D721Med (cell line): ENCODE measurements around the gene TEX13D.
"Not testable (repeated sequence)": the region's sequence is repeated elsewhere in the genome, so short reads cannot be mapped to it uniquely, and the experiment has no call there.

Source experiments
- DNase-seq: peaks from one replicate; pipeline ENCODE4 v3.0.0; 2011; ENCODE audit warnings: low spot score; ENCODE audit not compliant: insufficient read length
- FAIRE-seq: peaks from 2 replicates; lab custom pipeline; 2011; peaks lifted over from hg19 to GRCh38; lab: Jason Lieb, UNC
- TF ChIP-seq, protein P1 (sequence below): IDR thresholded peaks from 2 replicates; pipeline ENCODE4 v1.5.1; 2012; ENCODE audit warnings: mild to moderate bottlenecking, control low read depth; ENCODE audit not compliant: insufficient read depth; ENCODE audit errors: missing control alignments

Gene TEX13D

DNA sequence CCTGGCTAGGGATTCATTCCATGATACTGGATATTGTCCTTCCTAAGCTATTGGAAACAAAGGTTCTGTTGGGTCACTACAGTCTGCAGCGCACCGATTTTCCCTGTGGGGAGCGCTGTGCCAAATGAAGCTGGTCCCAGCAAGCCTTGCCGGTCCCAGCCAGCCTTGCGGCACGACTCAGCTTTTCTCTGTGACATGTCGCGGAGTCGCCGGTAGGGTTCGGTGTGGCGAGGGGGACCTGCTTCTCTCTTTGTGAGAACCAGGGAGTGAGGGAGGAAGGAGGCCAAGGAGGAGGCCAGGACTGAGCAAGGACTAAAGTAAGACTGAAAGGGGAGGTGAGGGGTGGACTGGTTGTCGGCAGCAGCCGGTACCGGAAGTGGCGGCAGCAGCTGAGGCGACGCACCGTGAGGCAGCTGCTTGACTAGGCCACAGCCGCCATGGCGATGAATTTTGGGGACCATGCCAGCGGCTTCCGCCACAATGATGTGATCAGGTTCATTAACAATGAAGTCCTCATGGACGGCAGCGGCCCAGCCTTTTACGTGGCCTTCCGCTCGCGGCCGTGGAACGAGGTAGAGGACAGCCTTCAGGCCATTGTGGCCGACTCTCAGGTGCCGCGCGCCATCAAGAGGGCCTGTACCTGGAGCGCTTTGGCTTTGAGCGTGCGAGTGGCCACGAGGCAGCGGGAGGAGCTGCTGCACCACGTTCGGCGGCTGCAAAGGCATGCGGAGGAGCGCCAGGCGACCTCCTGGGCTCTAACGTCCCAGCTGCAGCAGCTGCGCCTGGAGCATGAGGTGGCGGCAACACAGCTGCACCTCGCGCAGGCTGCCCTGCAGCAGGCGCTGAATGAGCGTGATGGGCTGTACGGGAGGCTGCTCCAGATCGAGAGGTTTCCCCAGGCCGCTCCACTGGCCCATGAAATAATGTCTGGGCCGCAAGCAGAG is at the start of gene TEX13D:
Gene TEX13D (plus strand): TSS at position 180 of the 944 bp plus-strand sequence. CDS start 258 bp downstream, at position 438.
- no peak for DNase-seq
- FAIRE-seq = no peak
- TF ChIP-seq, protein P1, sequence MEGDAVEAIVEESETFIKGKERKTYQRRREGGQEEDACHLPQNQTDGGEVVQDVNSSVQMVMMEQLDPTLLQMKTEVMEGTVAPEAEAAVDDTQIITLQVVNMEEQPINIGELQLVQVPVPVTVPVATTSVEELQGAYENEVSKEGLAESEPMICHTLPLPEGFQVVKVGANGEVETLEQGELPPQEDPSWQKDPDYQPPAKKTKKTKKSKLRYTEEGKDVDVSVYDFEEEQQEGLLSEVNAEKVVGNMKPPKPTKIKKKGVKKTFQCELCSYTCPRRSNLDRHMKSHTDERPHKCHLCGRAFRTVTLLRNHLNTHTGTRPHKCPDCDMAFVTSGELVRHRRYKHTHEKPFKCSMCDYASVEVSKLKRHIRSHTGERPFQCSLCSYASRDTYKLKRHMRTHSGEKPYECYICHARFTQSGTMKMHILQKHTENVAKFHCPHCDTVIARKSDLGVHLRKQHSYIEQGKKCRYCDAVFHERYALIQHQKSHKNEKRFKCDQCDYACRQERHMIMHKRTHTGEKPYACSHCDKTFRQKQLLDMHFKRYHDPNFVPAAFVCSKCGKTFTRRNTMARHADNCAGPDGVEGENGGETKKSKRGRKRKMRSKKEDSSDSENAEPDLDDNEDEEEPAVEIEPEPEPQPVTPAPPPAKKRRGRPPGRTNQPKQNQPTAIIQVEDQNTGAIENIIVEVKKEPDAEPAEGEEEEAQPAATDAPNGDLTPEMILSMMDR = no peak

DNA sequence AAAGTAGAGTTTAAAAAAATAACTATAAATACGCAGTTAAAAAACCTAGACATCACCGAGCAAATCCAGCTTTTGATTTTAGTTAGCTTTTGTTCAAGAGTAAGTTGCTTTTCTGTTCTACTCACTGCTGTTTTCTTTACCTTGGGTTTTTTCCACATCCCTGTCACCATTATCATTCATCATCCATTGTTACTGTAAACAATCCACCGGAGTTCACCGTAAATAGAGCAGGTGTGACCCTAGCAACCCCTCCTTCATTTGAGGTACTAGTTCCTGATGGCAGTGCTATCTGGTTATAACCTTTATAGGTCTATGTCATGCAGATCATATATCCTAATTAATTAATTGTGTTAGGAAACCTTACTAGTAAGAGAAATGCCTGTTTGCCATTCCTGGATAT is 43.0 kb upstream of the TEX13D start:
- FAIRE-seq = no peak
- DNase-seq = no peak

DNA sequence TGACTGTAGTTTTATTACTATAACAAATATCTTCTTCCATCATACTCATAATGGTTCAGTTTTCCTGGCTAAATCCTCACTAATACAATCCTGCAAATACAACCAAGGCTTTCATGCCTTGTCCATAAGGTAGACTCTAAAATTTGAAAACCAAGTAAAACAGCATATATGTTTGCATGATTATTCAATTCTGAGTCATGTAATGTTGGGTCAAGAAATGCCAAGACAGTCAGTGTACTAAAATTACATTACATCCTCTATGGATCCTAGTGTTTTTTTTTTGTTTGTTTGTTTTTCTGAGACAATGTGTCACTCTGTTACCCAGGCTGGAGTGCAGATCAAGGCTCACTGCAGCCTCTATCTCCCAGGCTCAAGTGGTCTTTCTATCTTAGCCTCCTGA is 38.6 kb upstream of the TEX13D start:
- TF ChIP-seq, protein P1 = no peak
- DNase-seq (no peak), FAIRE-seq (no peak)

More for the DNA sequence above, 43.0 kb upstream of the TEX13D start:
- TF ChIP-seq, protein P1 = no peak

DNA sequence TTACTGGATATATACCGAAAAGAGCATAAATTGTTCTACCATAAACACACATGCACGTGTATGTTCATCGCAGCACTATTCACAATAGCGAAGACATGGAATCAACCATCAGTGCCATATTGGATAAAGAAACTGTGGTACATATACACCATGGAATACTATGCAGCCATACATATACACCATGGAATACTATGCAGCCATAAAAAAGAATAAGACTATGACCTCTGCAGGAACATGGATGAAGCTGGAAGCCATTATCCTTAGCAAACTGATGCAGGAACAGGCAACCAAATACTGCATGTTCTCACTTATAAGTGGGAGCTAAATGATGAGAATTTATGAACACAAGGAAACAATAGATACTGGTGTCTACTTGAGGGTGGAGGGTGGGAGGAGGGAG is 33.1 kb upstream of the TEX13D start:
- FAIRE-seq, DNase-seq: not testable (repeated sequence)

DNA sequence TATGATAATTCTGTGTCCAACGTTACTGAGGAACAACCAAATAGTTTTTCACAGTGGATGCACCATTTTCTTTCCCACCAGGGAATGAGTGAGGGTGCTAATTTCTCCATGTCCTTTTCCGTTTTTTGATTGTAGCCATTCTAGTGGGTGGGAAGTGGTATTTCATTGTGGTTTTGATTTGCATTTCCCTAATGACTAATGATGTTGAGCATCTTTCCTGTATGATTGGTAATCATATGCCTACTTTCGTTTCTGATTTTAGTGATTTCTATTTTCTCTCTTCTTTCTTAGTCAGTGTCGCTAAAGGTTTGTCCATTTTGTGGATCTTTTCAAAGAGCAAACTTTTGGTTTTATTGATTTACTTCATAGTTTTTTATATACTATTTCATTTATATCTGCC is 32.1 kb upstream of the TEX13D start:
- DNase-seq (no peak), FAIRE-seq (no peak)
- TF ChIP-seq, protein P1 = no peak

DNA sequence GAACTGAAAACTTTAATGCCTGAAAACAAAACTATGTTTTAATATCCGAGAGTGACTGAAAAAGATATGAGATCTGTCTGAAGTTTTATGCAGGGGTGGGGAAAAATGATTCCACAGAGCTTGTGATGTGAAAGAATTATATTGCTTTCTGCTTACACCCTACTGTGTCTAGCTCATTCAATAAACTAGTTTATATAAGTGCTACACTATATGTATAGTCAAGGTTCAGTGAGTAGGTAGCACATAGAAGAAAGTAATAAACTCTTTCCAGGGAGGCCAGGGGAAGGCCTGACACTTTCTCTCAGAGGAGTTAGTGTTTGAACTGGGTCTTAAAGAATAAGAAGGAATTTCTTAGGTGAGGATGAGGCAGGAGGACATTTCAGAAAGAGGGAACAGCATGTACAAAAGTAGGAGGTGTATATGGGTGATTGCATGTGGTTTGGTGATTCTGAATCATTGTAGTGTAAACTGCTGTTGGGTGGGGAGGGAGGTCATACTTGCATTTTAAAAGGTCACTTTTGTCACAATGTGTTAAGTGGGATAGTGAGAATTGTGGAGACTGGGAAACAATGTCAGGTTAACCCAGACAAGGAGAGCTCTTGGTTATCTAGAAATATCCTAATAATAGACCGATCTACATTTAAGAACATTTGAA is 25.1 kb upstream of the TEX13D start:
- TF ChIP-seq, protein P1 = no peak
- DNase-seq (no peak), FAIRE-seq (no peak)

DNA sequence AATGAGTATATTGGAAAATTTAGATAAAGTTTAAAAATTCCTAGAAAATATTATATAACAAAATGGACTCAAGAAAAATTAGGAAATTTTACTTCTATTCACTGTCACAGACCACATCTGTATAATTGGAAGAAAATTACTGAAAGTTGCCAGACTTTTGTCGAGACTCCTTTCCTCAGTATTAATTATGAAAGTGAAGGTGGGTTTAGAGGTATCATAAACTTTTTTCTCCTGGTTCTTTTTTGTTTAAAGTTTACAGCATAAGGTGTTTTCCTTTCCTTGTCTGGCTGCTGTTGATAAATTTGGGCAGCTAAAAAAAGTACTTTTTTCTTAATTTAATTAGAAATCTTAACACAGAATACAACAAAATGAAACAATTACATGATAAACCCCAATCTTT is 6.7 kb upstream of the TEX13D start:
- TF ChIP-seq, protein P1 = no peak
- DNase-seq (no peak), FAIRE-seq (no peak)
